SIG-M5 (cell line): Measurements from ENCODE around the gene DMC1.

Source experiments
- DNase-seq: peaks from one replicate; lab custom pipeline; 2025; lab: John Stamatoyannopoulos, UW

DMC1 gene

DNA sequence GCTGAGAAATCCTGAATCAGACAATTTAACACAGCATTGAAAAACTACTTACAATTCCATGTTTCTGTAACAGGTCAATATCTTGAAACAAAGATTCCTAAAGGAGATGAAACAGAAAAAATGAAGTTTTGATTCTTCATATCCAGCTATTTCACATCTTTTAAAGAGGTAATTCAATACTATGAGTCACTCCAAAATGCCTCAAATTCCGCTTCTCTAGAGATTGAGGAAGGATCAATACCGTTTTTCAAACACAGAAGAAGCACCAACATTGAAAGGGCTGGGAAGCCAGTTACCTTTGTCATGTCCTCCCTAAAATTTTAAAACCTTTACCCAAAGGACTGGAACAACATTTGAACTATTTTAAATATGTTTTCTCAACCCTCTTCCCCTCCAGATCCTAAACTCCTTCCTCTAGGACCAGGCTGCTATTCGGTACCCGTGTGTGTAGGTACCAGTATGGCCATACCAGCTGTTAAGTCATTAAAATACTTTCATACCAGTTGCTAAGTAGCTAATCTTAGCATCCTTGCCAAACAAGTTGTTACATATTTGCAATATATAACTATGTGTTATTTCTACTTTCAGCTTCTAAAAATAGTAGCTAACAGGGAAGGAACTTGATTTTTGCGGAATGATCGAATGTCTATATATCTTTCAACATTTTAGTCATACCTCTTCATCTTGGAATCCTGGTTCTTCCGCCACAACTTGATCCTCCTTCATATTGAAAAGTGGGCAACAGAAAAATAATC, 2.3 kb downstream of the DMC1 start:
- no peak for DNase-seq

DNA sequence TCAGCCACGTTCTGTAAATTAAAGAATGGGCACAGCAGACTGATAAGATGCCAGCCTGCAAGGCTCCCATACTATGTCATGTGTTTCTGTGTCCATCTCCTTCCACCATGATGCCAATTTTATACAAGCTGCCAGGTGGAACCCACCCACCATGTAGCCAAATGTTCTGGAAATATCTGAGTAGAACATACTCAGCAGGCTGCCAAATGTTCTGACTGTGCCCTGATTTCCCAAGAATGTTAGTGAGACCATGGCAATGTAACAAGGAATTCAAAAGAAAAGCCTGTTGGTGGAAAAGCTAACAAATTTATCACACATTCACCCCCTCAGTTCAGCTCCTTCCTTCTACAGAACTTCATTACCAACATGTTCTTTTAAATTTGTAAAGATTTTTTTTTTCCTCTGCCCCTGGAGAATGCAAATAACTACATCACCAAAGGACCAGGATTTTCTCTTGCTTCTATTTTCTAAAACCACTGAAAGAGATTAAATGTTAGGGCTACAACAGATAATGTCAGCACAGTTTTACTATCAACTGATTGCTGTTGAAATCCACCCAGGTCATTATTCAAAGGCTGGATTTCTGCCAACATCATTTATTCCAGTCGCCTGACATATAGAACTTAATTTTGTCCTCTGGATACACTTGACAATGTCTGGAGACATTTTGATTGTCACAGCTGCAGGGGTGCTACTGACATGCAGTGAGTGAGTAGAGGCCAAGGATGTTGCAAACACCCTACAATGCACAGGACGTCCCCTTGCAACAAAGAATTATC, 3.1 kb downstream of the DMC1 start:
- no peak for DNase-seq

- DNase-seq: no peak
These were observed 4.5 kb downstream of the DMC1 start for GRCh38 chr22:38565441-38565840.

GRCh38 chr22:38564669-38565068, 5.3 kb downstream of the DMC1 start:
- no peak for DNase-seq

GRCh38 chr22:38554281-38554680, 15.7 kb downstream of the DMC1 start:
- DNase-seq: no peak

DNA sequence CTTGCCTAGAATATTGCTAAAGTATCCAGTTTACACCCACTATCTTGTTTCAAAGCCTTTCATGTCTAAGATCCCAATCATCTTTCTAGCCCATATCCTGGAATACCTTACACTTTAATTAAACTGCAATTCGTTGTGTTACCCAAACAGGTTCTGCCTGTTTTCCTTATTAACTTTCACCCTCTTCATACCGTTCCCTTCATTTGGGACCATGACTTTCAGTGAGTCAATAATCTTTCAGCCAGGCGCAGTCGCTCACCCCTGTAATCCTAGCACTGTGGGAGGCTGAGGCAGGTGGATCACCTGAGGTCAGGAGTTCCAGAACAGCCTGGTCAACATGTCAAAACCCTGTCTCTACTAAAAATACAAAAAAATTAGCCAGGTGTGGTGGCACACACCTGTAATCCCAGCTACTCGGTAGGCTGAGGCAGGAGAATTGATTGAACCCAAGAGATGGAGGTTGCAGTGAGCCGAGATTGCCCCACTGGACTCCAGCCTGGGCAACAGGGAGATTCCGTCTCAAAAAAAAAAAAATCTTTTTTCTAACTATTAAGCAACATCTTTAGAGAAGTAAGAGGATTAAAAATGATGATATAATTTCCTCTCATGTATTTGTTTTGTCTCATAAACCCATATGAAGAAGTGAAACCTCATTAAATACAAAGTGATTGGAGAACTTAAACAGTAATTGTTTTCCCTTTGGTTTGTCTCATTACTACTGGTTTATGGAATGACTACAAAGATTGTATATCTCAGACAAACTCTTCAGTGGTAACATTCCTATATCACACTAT, 20.7 kb downstream of the DMC1 start:
- DNase-seq: peak; percentile 42

DNA sequence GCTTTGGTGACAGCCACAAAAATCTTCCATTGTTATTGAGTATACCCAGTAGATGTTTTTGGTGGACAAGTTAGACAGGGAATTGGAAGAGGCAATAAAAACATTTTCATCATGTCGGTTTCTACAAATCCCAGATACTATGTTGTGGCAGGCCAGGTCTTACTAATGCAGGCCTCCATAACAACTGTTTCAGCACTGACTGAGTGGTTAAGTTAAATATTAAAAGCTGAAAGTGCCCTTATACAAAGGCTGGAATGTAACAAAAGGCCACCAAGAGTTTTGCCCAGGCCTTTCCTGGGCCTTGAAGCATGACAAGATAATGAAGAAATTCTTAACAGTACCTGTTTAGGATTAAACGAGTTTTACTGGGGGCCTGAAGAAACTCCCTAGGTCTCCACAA, 29.3 kb downstream of the DMC1 start:
- DNase-seq: no peak

DNA sequence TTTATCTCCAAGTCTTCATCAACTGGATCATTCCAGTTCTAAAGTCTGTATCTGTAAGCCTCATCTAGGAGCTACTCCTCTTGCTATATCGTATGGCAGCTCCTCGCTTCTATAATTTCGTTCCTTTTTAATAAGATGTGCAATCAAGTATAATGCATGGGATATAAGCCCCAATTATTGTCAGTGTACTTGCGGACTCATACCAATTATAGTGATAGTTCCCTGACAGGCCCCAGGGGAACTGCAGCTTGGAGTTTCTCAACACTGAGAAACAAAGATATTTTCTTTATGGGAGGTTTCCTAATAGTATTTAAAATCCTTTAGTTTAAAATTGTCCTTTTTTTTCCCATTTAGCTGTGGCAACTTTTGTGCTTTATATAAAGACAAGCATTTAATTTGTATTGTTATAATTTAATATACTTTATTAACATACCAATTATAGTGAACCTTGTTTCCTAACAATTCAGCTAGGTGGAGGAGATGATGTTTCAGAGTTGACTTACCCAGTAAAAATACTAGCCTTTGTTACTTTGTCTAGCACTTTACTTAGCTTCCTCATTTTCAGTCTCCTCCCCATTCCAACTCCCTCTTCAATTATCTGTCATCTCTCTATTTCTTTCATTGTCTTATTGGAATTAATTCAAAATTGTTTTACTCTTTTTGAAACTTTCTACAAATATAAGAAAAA, 38.6 kb downstream of the DMC1 start:
- DNase-seq: peak; percentile 40

- DNase-seq: no peak
These were observed 45.6 kb downstream of the DMC1 start for GRCh38 chr22:38524429-38524828.

- no peak for DNase-seq
These were observed 46.5 kb downstream of the DMC1 start for GRCh38 chr22:38523479-38523878.

- DNase-seq: no peak
These were observed 47.0 kb downstream of the DMC1 start for GRCh38 chr22:38523029-38523428.

GRCh38 chr22:38519453-38520250, 50.3 kb downstream of the DMC1 start:
- no peak for DNase-seq

DNA sequence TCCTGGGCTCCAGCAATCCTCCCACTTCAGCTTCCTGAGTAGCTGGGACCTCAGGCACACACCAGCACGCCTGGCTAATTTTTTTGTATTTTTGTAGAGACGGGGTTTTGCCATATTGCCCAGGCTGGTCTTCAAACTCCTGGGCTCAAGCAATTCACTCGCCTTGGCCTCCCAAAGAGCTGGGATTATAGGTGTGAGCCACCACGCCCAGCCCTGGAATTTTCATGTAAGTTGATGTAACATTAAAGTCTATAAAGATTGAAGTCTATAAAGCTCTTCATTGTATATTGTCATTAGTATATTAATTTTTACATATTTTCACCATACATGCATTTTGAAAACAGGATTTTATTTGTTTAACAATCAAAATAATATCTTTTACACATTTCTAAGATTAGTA, 51.4 kb downstream of the DMC1 start:
- no peak for DNase-seq

DNA sequence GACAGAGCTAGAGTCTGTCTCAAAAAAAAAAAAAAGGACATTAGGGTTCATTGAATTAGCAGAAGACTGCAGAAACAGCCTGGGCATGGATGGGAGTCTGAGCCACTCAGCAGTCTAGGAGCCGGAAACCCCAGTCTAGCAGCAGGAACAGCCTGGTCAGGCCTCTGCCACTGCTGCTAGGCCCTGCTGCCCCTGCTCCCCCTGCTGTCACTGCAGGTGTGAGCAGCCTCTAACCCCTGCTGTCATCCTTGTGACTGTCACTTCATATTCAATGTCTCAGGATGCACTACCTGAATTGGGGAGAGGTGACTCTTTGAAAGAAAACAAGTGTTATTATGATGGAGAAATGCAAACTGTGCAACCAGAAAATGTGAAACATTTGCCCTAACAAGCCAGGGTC, 56.9 kb downstream of the DMC1 start:
- DNase-seq: no peak

DNA sequence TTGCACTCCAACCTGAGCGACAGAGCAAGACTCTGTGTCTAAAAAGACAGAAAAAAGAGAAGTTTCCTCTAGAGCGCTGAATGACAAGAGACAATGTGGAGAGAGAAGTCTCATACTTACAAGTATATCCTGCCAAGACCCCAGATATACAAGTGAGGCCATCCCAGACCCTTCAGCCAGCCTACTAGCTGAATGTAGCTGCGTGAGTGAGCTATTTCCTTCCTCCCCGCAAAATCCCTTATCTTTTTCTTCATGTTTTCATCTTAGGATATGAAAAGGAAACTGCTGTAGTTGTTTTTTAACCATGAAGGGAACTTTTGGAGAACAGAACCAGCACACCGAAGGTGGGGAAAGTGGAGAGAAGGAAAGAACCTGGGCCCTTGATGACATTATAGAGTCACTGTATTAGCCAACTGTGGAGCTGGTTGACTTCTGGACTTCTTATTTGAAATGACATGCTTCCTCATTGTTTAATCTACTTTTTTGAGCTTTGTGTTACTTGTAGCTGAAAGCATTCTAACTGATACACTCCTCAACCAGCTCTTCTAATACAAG, 59.5 kb downstream of the DMC1 start:
- DNase-seq: no peak

- peak; percentile 83 for DNase-seq
These were observed 63.6 kb downstream of the DMC1 start, which contains the start of gene DDX17 for GRCh38 chr22:38506118-38506962. Gene DDX17, minus strand, starts transcription at chr22:38506311.

GRCh38 chr22:38505541-38506117, 64.4 kb downstream of the DMC1 start:
- DNase-seq: no peak

DNA sequence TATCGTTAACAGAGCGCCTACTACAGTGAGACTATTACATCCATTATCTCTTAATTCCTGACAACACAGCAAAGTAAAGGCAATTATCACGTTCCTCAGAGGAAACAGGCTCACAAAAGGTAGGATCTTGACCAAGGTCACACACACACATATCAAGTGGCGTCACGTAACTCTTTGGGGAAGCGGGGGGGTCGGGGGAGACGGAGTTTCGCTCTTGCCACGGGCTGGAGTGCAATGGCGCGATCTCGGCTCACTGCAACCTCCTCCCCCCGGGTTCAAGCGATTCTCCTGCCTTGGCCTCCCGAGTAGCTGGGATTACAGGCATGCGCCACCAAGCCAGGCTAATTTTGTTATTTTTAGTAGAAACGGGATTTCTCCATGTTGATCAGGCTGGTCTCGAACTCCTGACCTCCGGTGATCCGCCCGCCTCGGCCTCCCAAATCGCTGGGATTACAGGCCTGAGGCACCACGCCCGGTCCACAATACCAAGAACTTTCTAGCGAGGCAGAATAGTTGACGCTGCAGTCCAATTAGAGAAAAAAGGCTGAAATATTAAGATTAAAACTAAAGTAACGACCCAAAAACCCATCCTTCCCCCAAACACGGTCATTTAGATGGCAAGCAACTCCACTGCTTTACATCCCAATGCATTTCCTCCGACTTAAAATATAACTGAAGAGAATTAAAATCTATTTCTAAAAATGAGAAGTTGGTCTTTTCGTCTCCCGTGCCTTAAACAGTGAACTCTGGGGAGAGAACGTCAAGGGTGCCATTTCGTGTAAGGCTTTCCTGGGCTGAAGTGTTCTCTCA, 65.0 kb downstream of the DMC1 start:
- DNase-seq: no peak

DNA sequence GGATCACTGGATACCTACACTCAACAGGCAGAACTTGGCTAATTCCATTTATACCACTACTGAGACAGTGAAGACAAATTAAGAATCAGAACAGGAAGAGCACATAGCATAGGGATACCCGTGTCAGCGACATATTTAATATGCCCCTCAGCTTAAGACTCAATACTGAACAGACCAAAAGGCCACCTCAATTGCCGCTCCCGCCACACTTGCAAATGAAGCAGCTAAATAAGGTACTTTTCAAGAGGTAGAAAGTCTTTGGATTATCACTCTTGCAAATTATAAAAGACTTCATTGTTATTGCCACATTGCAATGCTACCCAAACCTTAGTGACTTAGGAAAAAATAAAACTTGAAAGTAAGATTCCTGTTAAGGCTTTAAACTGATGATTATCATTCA, 67.0 kb downstream of the DMC1 start:
- DNase-seq: no peak
